IPS DF 19.7 (cell line): ENCODE results near the gene CD22.

Experiments used
- DNase-seq: peaks from one replicate; pipeline ENCODE4 v3.0.0-alpha.2; 2013; ENCODE audit warnings: low read depth, low spot score

Gene CD22

DNA sequence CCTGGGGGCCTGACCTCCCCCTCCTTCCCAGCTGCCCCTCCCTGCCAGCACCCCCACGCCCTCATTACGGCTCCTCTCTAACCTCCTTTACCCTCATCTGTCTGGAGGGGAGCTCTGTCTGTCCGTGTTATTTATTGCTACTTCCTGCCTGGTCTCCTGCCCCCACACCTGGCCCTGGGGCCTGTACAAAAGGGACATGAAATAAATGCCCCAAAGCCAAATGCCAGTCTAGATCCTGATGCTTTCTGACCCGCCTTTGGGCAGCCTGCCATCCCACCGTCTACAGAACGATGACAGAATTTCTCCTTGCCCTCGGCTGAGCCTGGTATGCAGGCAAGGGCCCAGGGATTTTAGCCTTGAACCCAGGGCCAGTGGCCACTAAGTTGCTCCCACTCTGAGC, 15.4 kb upstream of the CD22 start:
- DNase-seq = no peak

DNA sequence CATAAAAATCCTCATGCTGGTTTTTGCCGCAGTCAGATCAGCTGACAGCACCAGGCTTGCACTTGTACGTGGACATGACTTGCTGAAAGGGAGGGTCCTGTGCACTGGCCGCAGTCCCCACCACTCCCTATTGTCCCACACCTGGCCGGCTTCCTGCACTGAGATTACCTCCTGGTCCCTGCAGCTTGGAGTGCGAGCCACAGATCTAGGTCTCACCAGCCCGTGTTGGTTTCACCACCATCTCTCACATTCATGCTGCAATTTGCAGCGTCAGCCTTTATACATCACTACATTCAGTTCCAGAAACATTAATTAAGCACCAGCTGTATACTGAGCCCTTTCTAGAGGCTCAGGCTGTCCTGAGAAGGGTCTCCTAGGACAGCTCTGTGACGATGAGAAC, 15.0 kb upstream of the CD22 start:
- DNase-seq = no peak

DNA sequence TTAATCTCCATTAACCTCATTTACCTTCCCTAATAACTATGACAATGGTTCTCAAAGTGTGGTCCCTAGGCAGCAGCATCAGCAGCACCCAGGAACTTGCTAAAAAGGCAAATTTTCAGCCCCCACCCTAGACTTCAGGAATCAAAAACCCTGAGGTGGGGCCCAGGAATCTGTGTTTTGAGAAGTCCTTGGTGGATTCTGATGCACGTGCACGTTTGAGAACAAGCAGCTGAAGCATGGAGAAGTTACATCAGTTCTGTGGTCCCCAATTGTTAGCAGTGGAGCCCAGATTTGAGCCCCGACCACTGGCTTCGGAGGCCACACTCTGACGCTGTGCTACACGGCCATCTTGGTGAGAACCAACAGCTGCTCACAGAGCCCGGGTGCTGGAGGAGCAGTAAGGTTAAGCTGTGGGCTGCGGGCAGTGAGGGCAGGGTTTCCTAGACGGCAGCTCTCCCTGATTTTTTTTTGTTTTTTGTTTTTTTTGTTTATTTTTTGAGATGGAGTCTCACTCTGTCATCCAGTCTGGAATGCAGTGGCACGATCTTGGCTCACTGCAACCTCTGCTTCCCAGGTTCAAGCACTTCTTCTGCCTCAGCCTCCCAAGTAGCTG, 14.0 kb upstream of the CD22 start:
- no peak for DNase-seq

DNA sequence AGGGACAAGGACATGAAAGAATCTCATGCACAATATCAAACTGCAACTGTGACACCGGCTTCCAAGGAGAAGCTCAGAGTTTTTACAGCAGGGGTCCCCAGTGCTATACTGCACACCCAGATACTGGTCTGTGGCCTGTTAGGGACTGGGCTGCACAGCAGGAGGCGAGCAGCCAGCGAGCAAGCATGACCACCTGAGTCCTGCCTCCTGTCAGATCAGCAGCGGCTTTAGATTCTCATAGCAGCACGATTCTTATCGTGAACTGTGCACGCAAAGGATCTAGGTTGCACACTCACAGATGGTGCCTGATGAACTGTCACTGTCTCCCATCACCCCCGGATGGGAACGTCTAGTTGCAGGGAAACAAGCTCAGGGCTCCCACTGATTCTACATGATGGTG, 13.1 kb upstream of the CD22 start:
- no peak for DNase-seq

DNA sequence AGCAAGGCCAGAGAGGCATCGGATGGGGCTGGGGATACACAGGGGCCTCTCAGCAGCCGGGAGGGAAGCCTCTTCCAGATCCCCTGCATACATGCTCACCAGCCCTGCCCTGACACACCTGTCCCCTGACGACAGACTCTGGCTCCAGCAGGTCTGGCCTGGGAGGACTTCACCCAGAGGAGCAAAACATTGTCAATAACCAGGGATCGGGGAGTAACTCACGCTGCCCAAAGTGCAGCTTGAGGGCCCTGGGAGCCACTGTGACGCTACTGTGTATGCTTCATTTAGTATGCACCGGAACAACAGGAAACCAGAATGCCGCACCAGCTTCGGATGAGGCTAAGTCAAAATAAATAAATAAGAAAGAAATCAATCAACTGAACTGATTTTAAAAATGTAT, 12.4 kb upstream of the CD22 start:
- no peak for DNase-seq

DNA sequence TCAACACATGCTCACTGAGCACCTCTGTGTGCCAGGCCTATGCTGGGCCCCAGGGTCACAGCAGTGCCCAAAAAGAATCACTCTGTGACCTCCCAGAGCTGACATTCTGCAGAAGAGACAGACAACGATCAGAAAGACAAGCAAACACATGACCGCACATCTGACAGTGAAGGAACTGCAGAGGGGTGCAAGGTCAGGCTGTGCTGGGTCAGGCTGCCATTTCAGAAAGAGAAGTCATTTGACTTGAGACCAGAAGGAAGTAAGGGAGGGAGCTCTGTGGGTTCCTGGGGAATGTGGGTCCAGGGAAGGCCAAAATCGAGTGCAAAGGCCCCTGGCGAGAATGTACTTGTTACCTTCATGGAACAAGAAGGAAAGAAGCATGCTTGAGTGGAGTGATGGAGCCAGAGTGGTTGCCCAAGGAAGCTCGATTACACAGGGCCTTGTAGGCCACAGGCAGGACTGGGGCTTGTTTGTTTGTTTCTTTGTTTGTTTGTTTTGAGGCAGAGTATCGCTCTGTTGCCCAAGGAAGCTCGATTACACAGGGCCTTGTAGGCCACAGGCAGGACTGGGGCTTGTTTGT, 11.4 kb upstream of the CD22 start:
- no peak for DNase-seq

DNA sequence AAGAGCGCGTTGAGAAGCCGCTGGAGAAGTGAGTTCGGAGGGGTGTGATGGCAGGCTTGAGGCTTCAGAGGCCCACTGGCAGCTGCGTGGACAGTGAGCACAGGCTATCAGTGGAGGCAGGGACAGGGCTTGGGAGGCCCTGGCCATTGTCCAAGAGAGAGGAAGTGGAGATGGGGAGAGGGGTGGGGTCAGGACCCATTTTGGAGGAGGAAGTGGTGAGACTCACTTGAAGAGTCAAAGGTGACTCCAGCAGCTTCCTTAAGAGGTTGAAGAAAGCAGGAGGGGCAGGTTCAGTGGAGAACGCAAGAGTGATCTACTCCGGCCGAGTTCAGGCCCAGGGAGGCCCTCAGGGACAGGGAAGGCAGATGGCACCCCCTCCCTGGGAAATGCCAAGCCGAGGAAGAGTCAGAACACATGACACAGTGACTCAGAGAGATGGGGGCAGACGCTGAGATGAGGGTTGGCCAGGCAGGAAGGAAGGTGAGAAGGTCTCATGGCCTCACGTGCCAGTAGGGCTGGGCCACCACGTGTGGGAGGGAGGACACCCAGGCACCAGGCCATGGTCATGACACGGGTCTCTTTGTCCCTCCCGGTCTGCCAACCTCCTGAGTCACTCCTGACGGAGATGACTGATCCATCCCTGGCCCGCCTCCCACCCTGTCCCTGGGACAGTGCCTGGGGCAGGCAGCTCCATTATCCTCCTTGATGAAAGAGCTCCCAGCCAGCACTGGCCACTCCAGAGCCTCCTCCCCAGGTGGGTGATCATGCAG, 10.1 kb upstream of the CD22 start:
- DNase-seq = no peak

DNA sequence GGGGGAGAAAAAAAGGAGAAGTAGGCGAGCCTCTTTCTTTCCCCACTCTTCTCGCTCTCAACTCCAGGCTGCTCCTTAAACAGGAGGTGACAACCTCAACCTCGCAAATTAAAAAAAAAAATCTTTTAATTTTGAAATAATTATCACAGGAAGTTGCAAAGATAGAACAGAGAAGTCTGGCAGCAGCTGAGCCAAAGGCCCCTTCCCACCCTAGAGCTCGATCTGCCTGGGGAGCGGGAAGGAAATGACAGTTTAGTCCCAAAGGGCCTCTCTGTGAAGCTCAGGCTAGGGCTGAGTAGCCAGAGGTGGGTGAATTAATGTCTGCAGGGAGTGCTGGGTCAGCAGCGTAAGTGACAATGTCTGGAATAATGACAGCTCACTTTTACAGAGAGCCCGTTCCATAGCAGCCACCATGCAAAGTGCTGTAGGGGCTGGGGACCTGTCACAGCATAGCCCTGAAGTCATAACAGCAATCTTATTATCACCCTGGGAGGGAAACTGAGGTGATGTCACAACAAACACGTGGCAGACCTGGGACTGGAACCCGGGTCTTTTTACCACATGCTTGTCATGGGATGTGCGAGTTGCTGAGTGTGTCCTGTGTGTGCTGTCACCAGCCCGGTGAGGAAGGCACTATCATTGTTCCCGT, 8.8 kb upstream of the CD22 start:
- no peak for DNase-seq

DNA sequence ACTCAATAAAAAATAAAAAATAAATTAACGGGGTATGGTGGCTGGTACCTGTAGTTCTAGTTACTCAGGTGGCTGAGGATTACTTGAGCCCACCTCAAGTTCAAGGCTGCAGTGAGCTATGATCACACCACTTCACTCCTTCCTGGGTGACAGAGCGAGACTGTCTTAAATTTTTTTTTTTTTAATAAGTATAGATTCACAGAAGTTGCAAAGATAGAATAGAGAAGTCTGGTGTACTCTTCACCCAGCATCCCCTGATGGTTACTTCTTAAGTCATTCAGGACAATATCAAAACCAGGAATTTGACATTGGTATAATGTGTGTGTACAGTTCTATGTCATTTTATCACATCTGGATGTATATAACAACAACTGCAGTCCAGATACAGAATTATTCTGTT, 7.7 kb upstream of the CD22 start:
- DNase-seq = no peak

DNA sequence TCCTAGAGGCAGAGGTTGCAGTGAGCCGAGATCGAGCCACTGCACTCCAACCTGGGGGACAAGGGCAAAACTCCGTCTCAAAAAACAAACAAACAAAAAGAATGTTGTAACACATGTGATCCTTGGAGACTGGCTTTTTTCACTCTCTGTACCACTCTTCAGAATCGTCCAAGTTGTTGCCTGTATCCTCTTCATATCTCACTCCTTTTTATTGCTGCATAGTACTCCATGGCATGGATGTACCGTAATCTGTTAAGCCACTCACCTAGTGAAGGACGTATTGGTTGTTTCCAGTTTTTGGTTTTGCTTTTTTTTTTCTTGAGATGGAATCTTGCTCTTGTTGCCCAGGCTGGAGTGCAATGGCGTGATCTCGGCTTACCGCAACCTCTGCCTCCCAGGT, 7.0 kb upstream of the CD22 start:
- DNase-seq = no peak

DNA sequence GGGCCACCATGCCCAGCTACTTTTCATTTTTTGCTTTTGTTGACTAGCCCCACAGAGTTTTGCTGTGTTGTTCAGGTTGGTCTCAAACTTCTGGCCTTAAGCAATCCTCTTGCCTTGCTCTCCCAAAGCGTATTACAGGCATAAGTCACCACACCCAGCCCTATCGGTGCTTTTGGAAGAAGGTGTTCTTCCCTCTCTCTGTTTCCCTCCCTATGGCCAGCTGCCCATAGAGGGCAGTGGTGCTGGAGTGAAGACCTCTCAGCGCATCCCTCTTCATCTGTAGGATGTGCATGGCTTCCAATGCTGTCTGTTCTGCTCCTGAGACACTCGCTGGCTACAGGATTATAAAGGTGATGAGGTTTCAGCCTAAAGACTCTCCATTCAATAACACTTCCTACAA, 1.3 kb upstream of the CD22 start:
- DNase-seq = no peak

DNA sequence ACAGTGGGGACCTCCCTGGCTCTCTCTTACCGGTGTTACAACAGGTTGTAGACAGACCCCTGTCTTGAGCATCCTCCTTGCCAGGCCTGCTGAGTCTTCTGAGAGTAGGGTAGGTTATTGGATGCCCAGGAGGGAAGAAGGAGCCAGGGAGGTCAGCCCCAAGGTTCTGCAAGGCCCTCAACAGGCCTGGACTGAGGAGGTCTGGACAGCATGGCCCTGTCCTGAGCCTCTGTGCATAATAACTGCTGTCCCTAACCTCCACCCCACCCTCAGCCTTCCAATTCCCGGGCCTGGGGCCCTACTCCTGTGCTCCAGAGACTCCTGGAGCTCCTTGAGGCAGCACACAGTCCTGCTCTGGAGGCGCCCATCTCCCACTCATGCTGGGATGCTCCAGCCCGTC, 336 bp downstream of the CD22 start:
- DNase-seq = no peak

DNA sequence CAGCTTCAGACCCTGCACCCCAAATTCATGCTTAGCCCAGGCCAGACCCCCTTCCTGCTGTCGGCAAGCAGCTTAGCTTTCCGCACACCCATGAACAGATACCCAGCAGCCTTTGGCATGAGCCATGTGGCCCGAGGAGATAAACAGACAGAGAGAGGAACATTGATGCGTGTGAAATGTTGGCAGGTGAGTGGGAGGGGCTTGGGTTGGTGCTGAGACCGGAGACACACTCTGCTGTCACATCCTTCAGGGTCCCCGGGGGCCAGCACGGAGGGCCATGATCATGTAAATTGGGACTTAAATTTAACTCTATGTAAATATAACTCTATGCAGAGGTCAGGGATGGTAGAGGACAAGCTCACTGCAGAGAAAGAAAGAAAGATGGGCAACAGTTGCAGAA, 1.5 kb downstream of the CD22 start:
- DNase-seq = no peak

DNA sequence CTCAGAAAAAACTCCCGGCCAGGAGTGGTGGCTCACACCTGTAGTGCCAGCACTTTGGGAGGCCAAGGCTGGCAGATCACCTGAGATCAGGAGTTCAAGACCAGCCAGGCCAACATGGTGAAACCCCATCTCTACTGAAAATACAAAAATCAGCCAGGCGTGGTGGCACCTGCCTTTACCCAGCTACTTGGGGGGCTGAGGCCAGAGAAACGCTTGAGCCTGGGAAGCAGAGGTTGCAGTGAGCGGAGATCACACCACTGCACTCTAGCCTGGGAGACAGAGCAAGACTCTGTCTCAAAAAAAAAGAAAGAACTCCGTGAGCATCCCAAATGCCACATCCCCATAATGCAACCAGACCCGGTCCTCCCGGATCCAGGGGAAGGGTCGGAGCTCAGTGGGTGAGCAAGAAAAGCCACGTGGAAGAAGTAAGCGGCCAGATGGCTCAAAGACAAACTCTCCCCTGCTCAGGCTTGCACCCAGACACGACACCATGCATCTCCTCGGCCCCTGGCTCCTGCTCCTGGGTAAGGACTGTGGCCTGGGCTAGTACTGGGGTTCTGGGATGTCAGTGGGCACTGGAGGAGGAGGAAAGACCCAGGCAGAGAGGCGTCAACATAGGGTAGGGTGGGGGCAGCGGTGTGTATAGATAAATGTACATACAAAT, 2.7 kb downstream of the CD22 start:
- no peak for DNase-seq

DNA sequence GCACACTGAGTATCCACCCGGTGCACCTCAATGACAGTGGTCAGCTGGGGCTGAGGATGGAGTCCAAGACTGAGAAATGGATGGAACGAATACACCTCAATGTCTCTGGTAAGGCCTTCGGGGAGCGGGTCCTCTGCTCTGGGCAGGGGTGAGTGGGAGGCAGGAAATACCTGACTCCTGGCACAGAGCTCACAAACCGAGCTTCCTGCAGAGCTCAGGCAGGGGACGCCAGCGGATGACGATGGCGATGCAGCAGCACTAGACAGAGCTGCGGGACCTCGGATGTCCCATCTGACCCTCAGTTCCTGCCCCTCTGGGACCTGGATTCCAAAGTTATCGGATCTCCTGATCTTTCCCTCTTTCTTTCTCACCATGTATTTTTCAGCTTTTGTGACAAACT, 3.8 kb downstream of the CD22 start:
- DNase-seq = no peak

DNA sequence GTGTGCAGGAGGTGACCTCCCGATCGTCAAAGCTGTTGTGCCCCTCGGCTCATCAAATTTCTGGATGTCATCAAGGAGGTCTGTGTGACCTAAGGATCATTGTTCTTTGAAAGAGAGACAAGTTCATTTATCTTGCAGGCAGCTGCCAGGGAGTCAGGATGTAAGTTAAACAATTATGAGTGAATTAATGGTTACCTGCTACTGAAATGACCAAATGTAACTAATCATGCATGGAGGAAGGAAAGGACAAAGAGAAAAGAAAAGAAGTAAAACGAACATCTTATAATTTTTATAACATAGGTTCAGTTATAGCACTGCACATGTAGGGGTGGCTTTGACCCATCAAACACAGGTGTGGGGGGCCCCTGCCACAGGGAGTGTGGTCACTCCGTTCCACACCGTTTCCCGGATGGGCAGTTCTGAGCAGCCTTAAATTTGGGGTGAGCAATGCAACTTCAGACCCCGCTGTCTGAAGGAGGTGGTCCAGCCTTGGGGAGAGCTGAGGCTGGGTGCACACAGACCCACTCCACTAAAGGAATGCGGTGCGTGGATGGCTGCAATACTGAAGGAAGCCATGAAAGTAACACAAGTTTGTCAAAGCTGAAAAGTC, 5.3 kb downstream of the CD22 start:
- no peak for DNase-seq

DNA sequence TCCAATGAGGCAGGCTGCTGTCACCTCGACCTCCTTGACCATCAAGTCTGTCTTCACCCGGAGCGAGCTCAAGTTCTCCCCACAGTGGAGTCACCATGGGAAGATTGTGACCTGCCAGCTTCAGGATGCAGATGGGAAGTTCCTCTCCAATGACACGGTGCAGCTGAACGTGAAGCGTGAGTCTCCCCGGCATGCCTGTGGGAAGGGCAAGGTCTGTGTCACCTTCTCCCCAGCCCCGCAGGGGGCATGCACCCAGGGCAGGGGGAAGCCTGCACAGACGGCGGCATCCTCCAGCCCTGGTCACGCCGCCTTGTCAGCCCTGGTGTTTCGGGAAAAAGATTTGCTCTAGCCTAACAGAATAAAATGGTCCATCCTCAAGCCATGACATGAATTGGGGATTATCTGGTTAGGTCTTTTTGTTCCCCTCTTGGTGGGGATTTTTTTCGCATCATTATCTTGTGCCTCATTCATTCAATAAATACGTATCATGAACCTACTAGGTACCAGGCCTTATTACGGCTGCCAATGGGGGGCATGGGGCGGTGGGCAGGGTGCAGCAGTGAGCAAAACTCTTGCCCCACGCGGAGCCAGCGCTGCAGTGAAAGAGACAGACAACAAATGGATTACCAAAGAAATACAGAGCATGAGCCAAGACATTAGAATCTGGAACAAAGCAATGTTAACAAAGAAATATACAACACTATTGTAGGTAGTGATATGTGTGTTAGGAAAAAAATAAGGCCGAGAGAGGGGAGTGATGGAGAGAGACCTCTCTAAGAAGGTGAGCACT, 7.4 kb downstream of the CD22 start:
- no peak for DNase-seq

DNA sequence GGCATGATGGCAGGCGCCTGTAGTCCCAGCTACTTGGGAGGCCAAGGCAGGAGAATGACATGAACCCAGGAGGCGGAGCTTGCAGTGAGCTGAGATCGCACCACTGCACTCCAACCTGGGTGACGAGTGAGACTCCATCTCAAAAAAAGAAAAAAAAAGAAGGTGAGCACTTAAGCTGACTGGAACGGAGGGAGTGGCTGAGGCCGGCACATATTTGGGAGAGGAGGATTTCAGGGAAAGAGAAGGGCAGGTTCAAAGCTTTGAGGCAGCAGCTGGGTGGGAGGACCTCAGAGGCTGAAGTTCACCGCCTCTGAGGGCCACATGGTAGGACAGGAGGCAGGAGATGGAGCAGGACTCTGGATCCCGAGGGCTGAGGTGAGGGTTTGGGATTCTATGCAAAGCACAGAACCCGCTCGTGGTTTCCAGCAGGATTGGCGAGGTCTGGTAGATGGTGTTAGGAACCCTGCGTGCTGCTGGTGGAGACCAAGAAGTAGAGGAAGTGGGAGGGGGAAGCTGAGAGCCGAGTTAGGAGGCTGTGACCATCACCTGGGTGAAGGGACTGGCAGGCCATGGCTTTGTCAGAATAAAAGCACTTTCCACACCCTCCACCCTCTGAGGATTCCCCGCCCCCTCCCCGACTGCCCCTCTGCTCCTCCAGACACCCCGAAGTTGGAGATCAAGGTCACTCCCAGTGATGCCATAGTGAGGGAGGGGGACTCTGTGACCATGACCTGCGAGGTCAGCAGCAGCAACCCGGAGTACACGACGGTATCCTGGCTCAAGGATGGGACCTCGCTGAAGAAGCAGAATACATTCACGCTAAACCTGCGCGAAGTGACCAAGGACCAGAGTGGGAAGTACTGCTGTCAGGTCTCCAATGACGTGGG, 8.4 kb downstream of the CD22 start:
- no peak for DNase-seq

DNA sequence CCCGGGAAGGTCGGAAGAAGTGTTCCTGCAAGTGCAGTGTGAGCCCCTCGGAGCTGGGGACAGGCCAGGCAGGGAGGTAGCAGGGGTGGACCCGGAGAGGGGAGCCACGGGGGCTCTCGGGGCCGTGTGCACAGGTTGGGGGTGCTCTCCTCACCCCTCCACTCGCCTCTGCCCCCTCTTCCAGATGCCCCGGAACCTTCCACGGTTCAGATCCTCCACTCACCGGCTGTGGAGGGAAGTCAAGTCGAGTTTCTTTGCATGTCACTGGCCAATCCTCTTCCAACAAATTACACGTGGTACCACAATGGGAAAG, 9.0 kb downstream of the CD22 start:
- DNase-seq = no peak

DNA sequence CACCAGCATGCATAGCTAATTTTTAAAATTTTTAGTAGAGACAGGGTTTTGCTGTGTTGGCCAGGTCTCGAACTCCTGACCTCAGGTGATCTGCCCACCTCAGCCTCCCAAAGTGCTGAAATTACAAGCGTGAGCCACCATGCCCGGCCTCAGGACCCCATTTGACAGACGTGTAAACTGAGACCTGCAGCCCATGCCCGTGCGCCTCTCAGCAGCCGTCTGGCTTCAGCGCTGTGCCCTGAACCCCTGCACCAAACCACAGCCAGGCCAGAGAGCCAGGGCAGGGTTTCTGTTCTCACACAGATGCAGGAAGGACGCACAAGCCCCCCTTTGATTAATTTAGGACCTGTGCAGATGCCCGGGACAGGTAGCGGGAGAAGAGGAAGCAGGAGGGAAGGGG, 11.4 kb downstream of the CD22 start:
- DNase-seq = no peak
